Smooth muscle cell of the umbilical artery (primary cell): ENCODE results near the gene PRPH. TPM values are rescaled to one million over a fixed set of nuclear protein-coding genes. Genes with fewer than 3 reads are reported as not detected.

ENCODE experiments used
- total RNA-seq: library from RNA; depleted of rRNA; stranded (reverse); fragments of >200 nt; gene quantifications from 2 replicates; pipeline ENCODE4 v1.2.3, GENCODE V29; 2014

The PRPH gene
- not detected in 2 replicates for total RNA-seq

GRCh38 chr12:49295082-49295936 is at the start of gene PRPH:
TSS of gene PRPH (plus strand) at chr12:49295147. CDS start at chr12:49295201, 54 bp downstream.

GRCh38 chr12:49264873-49265792 is 29.8 kb upstream of the PRPH start, which contains the start of gene TUBA1C:
TSS of gene TUBA1C (plus strand) at chr12:49265082. CDS start at chr12:49265182, 100 bp downstream.

GRCh38 chr12:49322708-49323523 is 28.0 kb downstream of the PRPH start, which contains the start of gene TROAP:
TSS of gene TROAP (plus strand) at chr12:49323255. CDS start at chr12:49323609, 354 bp downstream.

GRCh38 chr12:49336645-49337584 is 42.0 kb downstream of the PRPH start, which contains the start of gene C1QL4:
TSS of gene C1QL4 (minus strand) at chr12:49337188. CDS start at chr12:49336477, 711 bp downstream.

GRCh38 chr12:49346659-49347310 is 51.8 kb downstream of the PRPH start, which contains the start of gene DNAJC22:
TSS of gene DNAJC22 (plus strand) at chr12:49346888. CDS start at chr12:49348873, 1,985 bp downstream.

Other genes with a start within 250 kb of the PRPH start
- 38.0 and 105 TPM in 2 replicates for gene KMT2D, start 234.4 kb upstream of the PRPH start, total RNA-seq
- gene RHEBL1, start 225.2 kb upstream of the PRPH start, total RNA-seq, result 0.30 and 0.55 TPM in 2 replicates
- gene DHH, start 200.3 kb upstream of the PRPH start, total RNA-seq, result 0.05 TPM in 1 of 2 replicates, not detected in the other
- gene LMBR1L, start 184.3 kb upstream of the PRPH start, total RNA-seq, result 37.6 and 56.4 TPM in 2 replicates
- 515 and 1,601 TPM in 2 replicates for gene TUBA1B, start 163.8 kb upstream of the PRPH start, total RNA-seq
- gene TUBA1A, start 106.1 kb upstream of the PRPH start, total RNA-seq, result 341 and 811 TPM in 2 replicates
- gene TUBA1C, start 30.1 kb upstream of the PRPH start, total RNA-seq, result 159 and 508 TPM in 2 replicates
- gene TROAP, start 28.1 kb downstream of the PRPH start, total RNA-seq, result 0.89 and 5.0 TPM in 2 replicates
- 0.14 TPM in 1 of 2 replicates, not detected in the other for gene C1QL4, start 42.0 kb downstream of the PRPH start, total RNA-seq
- 0.83 and 1.2 TPM in 2 replicates for gene DNAJC22, start 51.7 kb downstream of the PRPH start, total RNA-seq
- 30.0 and 65.8 TPM in 2 replicates for gene SPATS2, start 72.3 kb downstream of the PRPH start, total RNA-seq
- under 0.01 and 0.14 TPM in 2 replicates for gene KCNH3, start 243.9 kb downstream of the PRPH start, total RNA-seq